ENCODE measurements around the gene KLC3.

DNA sequence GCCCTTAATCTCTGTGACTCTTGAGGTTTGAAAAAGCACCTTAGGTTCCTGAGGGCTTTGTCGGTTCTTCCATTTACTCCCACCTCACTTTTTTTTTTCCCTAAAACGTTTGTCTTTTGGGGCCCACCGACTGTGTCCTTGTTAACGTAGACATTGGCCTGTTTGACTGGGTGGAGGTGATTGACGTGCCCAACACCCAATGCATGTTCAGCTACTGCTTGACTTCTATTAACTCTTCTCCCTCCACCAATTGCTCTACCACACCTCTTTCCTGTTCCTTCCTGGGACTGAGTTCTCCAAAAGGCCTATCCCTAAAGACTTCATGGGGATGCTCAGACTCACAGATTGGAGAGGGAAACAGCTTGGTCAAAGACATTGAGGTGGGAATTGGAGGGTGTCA lies 35.1 kb upstream of the KLC3 start:
- TF ChIP-seq, protein P1, sequence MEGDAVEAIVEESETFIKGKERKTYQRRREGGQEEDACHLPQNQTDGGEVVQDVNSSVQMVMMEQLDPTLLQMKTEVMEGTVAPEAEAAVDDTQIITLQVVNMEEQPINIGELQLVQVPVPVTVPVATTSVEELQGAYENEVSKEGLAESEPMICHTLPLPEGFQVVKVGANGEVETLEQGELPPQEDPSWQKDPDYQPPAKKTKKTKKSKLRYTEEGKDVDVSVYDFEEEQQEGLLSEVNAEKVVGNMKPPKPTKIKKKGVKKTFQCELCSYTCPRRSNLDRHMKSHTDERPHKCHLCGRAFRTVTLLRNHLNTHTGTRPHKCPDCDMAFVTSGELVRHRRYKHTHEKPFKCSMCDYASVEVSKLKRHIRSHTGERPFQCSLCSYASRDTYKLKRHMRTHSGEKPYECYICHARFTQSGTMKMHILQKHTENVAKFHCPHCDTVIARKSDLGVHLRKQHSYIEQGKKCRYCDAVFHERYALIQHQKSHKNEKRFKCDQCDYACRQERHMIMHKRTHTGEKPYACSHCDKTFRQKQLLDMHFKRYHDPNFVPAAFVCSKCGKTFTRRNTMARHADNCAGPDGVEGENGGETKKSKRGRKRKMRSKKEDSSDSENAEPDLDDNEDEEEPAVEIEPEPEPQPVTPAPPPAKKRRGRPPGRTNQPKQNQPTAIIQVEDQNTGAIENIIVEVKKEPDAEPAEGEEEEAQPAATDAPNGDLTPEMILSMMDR (IDR thresholded peaks at IDR 0.05; ENCODE audit: low read depth, low read length, poor library complexity, severe bottlenecking), result no peak
- TF ChIP-seq EZH2phosphoT487 (IDR thresholded peaks at IDR 0.05; ENCODE audit: borderline replicate concordance, low read length), result no peak
